ENCODE data around the gene SERPINB13. TPM values are rescaled to one million over a fixed set of nuclear protein-coding genes. Genes with fewer than 3 reads are reported as not detected.

Gene SERPINB13
- total RNA-seq, 4 donors from 2014 or later = 168 to 354 (median 201) TPM

DNA sequence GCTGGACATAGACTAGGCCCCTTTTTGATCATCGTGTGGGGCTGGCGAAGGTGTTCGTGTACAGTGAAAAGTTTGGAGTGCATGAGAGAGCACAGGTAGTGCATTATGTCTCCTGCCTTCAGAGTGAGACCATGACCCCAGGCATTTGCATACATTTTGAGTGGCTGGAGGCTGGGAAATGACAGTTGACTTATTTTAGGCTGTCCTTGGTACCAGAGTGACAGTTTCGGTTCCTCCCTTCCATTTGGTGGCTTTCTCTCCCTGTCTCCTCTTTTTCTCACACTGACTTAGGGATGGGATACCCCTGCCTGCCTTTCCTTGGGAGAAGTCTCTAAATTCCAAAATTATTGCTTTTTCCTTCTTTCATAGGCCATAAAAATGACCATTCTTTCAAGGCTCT lies 24.9 kb upstream of the SERPINB13 start:
- Histone ChIP-seq H3K4me3 (no peak overlapping the region), H3K27ac (no peak overlapping the region), H3K36me3 (no peaks in the 10 kb centered on the region), H3K9me3 (no peaks in the 10 kb centered on the region), H3K4me1 (no peaks in the 10 kb centered on the region), H3K27me3 (no peaks in the 10 kb centered on the region)
- intact Hi-C loops (cut with DNase I) = no loop called here
- WGBS, 2 donors = 82 to 90% methylated on average over 1 to 4 of the region's 4 CpGs
- no peak for DNase-seq
- TF ChIP-seq, protein P1, sequence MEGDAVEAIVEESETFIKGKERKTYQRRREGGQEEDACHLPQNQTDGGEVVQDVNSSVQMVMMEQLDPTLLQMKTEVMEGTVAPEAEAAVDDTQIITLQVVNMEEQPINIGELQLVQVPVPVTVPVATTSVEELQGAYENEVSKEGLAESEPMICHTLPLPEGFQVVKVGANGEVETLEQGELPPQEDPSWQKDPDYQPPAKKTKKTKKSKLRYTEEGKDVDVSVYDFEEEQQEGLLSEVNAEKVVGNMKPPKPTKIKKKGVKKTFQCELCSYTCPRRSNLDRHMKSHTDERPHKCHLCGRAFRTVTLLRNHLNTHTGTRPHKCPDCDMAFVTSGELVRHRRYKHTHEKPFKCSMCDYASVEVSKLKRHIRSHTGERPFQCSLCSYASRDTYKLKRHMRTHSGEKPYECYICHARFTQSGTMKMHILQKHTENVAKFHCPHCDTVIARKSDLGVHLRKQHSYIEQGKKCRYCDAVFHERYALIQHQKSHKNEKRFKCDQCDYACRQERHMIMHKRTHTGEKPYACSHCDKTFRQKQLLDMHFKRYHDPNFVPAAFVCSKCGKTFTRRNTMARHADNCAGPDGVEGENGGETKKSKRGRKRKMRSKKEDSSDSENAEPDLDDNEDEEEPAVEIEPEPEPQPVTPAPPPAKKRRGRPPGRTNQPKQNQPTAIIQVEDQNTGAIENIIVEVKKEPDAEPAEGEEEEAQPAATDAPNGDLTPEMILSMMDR (IDR thresholded peaks at IDR 0.05) = no peak
- TF ChIP-seq POLR2A (IDR thresholded peaks at IDR 0.05) = no peak

DNA sequence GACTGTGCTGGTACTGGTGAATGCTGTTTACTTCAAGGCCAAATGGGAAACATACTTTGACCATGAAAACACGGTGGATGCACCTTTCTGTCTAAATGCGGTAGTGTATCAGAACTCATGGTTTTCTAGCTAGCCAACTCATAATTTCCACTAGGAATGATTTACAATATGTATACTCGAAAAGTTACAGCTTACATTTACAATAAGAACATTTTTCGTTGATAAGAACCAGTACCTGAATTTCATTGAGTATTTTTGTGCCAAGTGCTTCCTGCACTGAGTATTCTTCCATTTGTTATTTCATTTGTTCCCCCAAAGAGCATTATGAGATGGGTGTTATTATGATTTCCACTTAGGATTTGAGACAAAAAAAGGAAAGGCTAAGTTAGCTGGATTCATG lies 23.1 kb upstream of the SERPINB13 start:
- H3K9me3 ChIP-seq = no peaks in the 10 kb centered on the region
- H3K36me3 ChIP-seq = no peaks in the 10 kb centered on the region
- intact Hi-C loops (cut with DNase I) = no loop called here
- H3K4me3 ChIP-seq = no peak overlapping the region
- H3K27ac ChIP-seq = no peak overlapping the region
- no peak for DNase-seq
- no peaks in the 10 kb centered on the region for H3K27me3 ChIP-seq
- 87 to 90% methylated on average over 4 of the region's 4 CpGs for WGBS, 2 donors
- TF ChIP-seq, protein P1 (IDR thresholded peaks at IDR 0.05) = no peak
- TF ChIP-seq POLR2A (IDR thresholded peaks at IDR 0.05) = no peak
- no peaks in the 10 kb centered on the region for H3K4me1 ChIP-seq

- DNase-seq = no peak
- intact Hi-C loops (cut with DNase I) = no loop called here
- no peak for TF ChIP-seq POLR2A (IDR thresholded peaks at IDR 0.05)
- TF ChIP-seq, protein P1 (IDR thresholded peaks at IDR 0.05) = no peak
- H3K36me3 ChIP-seq = no peaks in the 10 kb centered on the region
- H3K27ac ChIP-seq = no peak overlapping the region
- 78 to 89% methylated on average over 1 of the region's 1 CpG for WGBS, 2 donors
- H3K4me3 ChIP-seq = no peak overlapping the region
- H3K4me1 ChIP-seq = no peaks in the 10 kb centered on the region
- H3K27me3 ChIP-seq = no peaks in the 10 kb centered on the region
- no peaks in the 10 kb centered on the region for H3K9me3 ChIP-seq
These were observed 22.6 kb upstream of the SERPINB13 start for GRCh38 chr18:63564561-63564960.

GRCh38 chr18:63567276-63567675 lies 19.9 kb upstream of the SERPINB13 start:
- Histone ChIP-seq H3K4me3 (no peak overlapping the region), H3K9me3 (no peaks in the 10 kb centered on the region), H3K36me3 (no peaks in the 10 kb centered on the region), H3K27me3 (no peaks in the 10 kb centered on the region), H3K27ac (no peak overlapping the region), H3K4me1 (peaks cover 0 to 22% (median 6%) of the 10 kb centered on the region in 3 donors)
- intact Hi-C loops (cut with DNase I) = no loop called here
- 75 to 89% methylated on average over 4 to 5 of the region's 5 CpGs for WGBS, 2 donors
- TF ChIP-seq POLR2A (IDR thresholded peaks at IDR 0.05) = no peak
- TF ChIP-seq, protein P1 (IDR thresholded peaks at IDR 0.05) = no peak
- DNase-seq = no peak

DNA sequence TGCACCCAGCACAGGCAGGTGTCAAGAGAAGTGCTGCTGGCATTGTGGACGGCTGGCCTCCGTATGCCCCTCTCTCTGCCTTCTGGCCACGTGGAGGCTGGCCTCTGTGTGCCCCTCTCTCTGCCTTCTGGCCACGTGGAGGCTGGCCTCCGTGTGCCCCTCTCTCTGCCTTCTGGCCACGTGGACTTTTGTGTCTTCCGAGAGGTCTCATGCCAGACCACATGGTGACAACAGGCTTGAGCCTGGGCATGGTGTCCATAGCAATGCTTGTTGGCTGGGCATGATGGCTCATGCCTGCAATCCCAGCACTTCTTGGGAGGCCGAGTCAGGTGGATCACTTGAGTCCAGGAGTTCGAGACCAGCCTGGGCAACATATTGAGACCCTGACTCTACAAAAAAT lies 19.3 kb upstream of the SERPINB13 start:
- H3K9me3 ChIP-seq = no peaks in the 10 kb centered on the region
- DNase-seq = no peak
- no peaks in the 10 kb centered on the region for H3K36me3 ChIP-seq
- 70 to 89% methylated on average over 3 to 6 of the region's 9 CpGs for WGBS, 2 donors
- intact Hi-C loops (cut with DNase I) = no loop called here
- no peaks in the 10 kb centered on the region for H3K27me3 ChIP-seq
- H3K4me1 ChIP-seq = peaks cover 0 to 22% (median 6%) of the 10 kb centered on the region in 3 donors
- TF ChIP-seq POLR2A (IDR thresholded peaks at IDR 0.05) = no peak
- TF ChIP-seq, protein P1 (IDR thresholded peaks at IDR 0.05) = no peak
- H3K4me3 ChIP-seq = no peak overlapping the region
- no peak overlapping the region for H3K27ac ChIP-seq

All from esophagus squamous epithelium (tissue), 5 donors.